K562 (cell line): ENCODE measurements around the gene ZNF385C. TPM values are rescaled to one million over a fixed set of nuclear protein-coding genes. Genes with fewer than 3 reads are reported as not detected.

Experiments
- ATAC-seq: fragments of 200-7000 bp; cut with Tn5 transposase; 3 replicates; pipeline ENCODE4 v1.9.1; 2020; ENCODE audit warnings: moderate library complexity
- BruUV-seq: library from RNA; stranded (reverse); fragments of 400-500 nt; replicated peaks from 2 replicates; lab custom pipeline; 2021; lab: Mats Ljungman, UMichigan
- CTCF ChIA-PET: fragments of 300-600 bp; formaldehyde crosslinking; extraction: SDS; loops from one replicate; lab custom pipeline; 2021; ENCODE audit warnings: low intra/inter-chr PET ratio; lab: Yijun Ruan, JAX
- POLR2A ChIA-PET: fragments of 300-600, 350-650 bp; sonication (Branson Sonifier 250); formaldehyde crosslinking; extraction: SDS; loops from one replicate; lab custom pipeline; 2021; ENCODE audit warnings: antibody characterized with exemption, inconsistent platforms; lab: Yijun Ruan, JAX
- DNase-seq, 4 experiments: peaks; one replicate each; pipeline versions ENCODE4 v3.0.0 to v3.0.0-alpha.2; 2011 to 2018; ENCODE audit warnings: low spot score in 3 of 4, mixed read lengths in 3 of 4; ENCODE audit errors: extremely low read depth in 1 of 4
- FAIRE-seq: peaks from 2 replicates; lab custom pipeline; 2011; peaks lifted over from hg19 to GRCh38; lab: Jason Lieb, UNC
- H2AFZ ChIP-seq: 2 replicates; pipeline ENCODE4 v1.6.0; 2011; ENCODE audit warnings: low read depth, low read length, control low read depth, inconsistent platforms
- H3K27ac ChIP-seq: fragments of 200-600 bp; 3 replicates; pipeline ENCODE4 v1.8.0; 2011; ENCODE audit warnings: low read depth, mild to moderate bottlenecking, control low read depth, inconsistent platforms, low read length, moderate library complexity, mixed read lengths; ENCODE audit errors: extremely low read depth
- H3K27me3 ChIP-seq, 2 experiments: fragments of 300-600 bp in 1 of 2; 2 replicates in 1 of 2; 3 replicates in 1 of 2; pipeline versions ENCODE4 v1.6.0 to v1.8.0; 2011; ENCODE audit warnings: inconsistent platforms in 2 of 2, low read length in 2 of 2, mild to moderate bottlenecking in 1 of 2, mixed read lengths in 1 of 2, moderate library complexity in 1 of 2; ENCODE audit not compliant: control insufficient read depth in 2 of 2, insufficient read depth in 2 of 2
- H3K36me3 ChIP-seq: fragments of 300-600 bp; 3 replicates; pipeline ENCODE4 v1.8.0; 2011; ENCODE audit warnings: mild to moderate bottlenecking, low read length, inconsistent platforms; ENCODE audit not compliant: control insufficient read depth, insufficient read depth
- H3K4me1 ChIP-seq, 2 experiments: fragments of 200-600 bp in 1 of 2; replicated peaks in 1 of 2; 2 replicates in 1 of 2; 3 replicates in 1 of 2; pipeline versions ENCODE4 v1.5.1 to v1.8.0; 2011; ENCODE audit warnings: inconsistent platforms in 2 of 2, low read length in 2 of 2, mild to moderate bottlenecking in 1 of 2, mixed read lengths in 1 of 2, moderate library complexity in 1 of 2; ENCODE audit not compliant: control insufficient read depth in 2 of 2, insufficient read depth in 2 of 2
- H3K4me2 ChIP-seq: 2 replicates; pipeline ENCODE4 v1.6.1; 2011; ENCODE audit warnings: low read length, control low read depth, inconsistent platforms, mixed read lengths; ENCODE audit not compliant: insufficient read depth
- H3K4me3 ChIP-seq: fragments of 200-600 bp; sonication (generic), shearing (Covaris generic); 2 replicates; pipeline ENCODE4 v1.5.1; 2016; ENCODE audit warnings: control low read depth, inconsistent platforms
- H3K79me2 ChIP-seq: fragments of 200-600 bp; 3 replicates; pipeline ENCODE4 v1.8.0; 2011; ENCODE audit warnings: low read length, inconsistent platforms; ENCODE audit not compliant: control insufficient read depth, insufficient read depth
- H3K9ac ChIP-seq, 2 experiments: 2 replicates each; pipeline versions ENCODE4 v1.6.0 to v1.6.1; 2011; ENCODE audit warnings: low read depth in 2 of 2, low read length in 2 of 2, control low read depth in 1 of 2, inconsistent platforms in 1 of 2, mild to moderate bottlenecking in 1 of 2, mixed read lengths in 1 of 2; ENCODE audit not compliant: insufficient read depth in 1 of 2
- H3K9me1 ChIP-seq: one replicate; pipeline ENCODE4 v1.6.0; 2011; ENCODE audit warnings: inconsistent platforms, mild to moderate bottlenecking, low read length, moderate library complexity; ENCODE audit not compliant: control insufficient read depth, insufficient read depth
- H3K9me3 ChIP-seq: replicated peaks from 2 replicates; pipeline ENCODE4 v1.5.1; 2011; ENCODE audit warnings: low read depth, low read length, inconsistent platforms; ENCODE audit not compliant: control insufficient read depth, insufficient read depth
- H4K20me1 ChIP-seq: replicated peaks from 2 replicates; pipeline ENCODE4 v1.6.1; 2011; ENCODE audit warnings: low read length, inconsistent platforms, mixed read lengths; ENCODE audit not compliant: control insufficient read depth, insufficient read depth
- ETV6 ChIP-seq, 3 experiments: fragments of 150-350 bp in 1 of 3; sonication (generic) in 1 of 3; formaldehyde crosslinking in 1 of 3; IDR thresholded peaks; 2 replicates each; pipeline versions ENCODE4 v1.6.1 to v1.8.0; 2014 to 2022; ENCODE audit warnings: borderline replicate concordance in 2 of 3, low read depth in 2 of 3, antibody characterized with exemption in 1 of 3, low read length in 1 of 3, mild to moderate bottlenecking in 1 of 3, missing genetic modification reagents in 1 of 3
- ILK ChIP-seq: fragments of 450-650 bp; IDR thresholded peaks from 2 replicates; pipeline ENCODE4 v1.6.1; 2016; ENCODE audit warnings: missing genetic modification characterization, low read depth, mild to moderate bottlenecking, missing compliant biosample characterization, moderate library complexity, borderline replicate concordance
- KAT2B ChIP-seq: IDR thresholded peaks from one replicate; pipeline ENCODE4 v1.6.1; 2012; ENCODE audit warnings: low read depth, mild to moderate bottlenecking, control low read depth, inconsistent platforms, low read length, moderate library complexity
- MECOM ChIP-seq: fragments of 250-450 bp; sonication (Bioruptor Pico); IDR thresholded peaks from 2 replicates; pipeline ENCODE4 v1.8.0; 2022; ENCODE audit warnings: inconsistent platforms
- NFRKB ChIP-seq: fragments of 450-650 bp; IDR thresholded peaks from 2 replicates; pipeline ENCODE4 v1.6.1; 2016; ENCODE audit warnings: low read depth
- SMAD1 ChIP-seq: fragments of 150-350 bp; IDR thresholded peaks from 2 replicates; pipeline ENCODE4 v1.6.1; 2014; ENCODE audit warnings: low read length, low read depth; ENCODE audit not compliant: partially characterized antibody
- TARDBP ChIP-seq: fragments of 450-650 bp; IDR thresholded peaks from 2 replicates; pipeline ENCODE4 v1.6.1; 2016
- ZBTB40 ChIP-seq, 2 experiments: fragments of 450-650 bp in 1 of 2; sonication (generic) in 1 of 2; formaldehyde crosslinking in 1 of 2; IDR thresholded peaks; 2 replicates each; pipeline versions ENCODE4 v1.7.1 to v1.9.0; 2016 to 2022; ENCODE audit warnings: inconsistent platforms in 1 of 2, mild to moderate bottlenecking in 1 of 2, missing genetic modification reagents in 1 of 2
- ZNF324 ChIP-seq: fragments of 250-450 bp; sonication (Bioruptor Pico); IDR thresholded peaks from 2 replicates; pipeline ENCODE4 v1.4.0; 2020; ENCODE audit warnings: mild to moderate bottlenecking
- WGBS: fragments of 100-300 bp; shearing (Covaris generic); methylation state at CpG from one replicate; pipeline ENCODE4 v1.1.6; 2016; ENCODE audit warnings: low coverage, mixed read lengths; ENCODE audit not compliant: insufficient coverage; ENCODE audit errors: missing lambda C conversion rate; 5-methylcytosine and 5-hydroxymethylcytosine counted together
- in situ Hi-C: fragments of 300-500 bp; cut with MboI; formaldehyde crosslinking; loops from 4 replicates; pipeline ENCODE4 v1.15.0; 2018; ENCODE audit warnings: inconsistent platforms, mixed read lengths
- intact Hi-C: fragments of 100-400 bp; cut with micrococcal nuclease; formaldehyde crosslinking; loops from 2 replicates; pipeline ENCODE4 v1.14.2; 2022
- polyA plus RNA-seq, 8 experiments: library from polyadenylated mRNA; depleted of rRNA in 4 of 8; stranded (reverse) in 5 of 8; unstranded in 3 of 8; fragments of >200 nt; fragmentation: Nextera tagmentation in 2 of 8; fragmentation: Illumina TruSeq in 1 of 8; extraction: Ambion mirVana in 2 of 8; extraction: Trizol in 1 of 8; gene quantifications; 2 replicates each; pipeline versions ENCODE4 v1.2.1 to v1.2.3, GENCODE V29; 2011 to 2014; ENCODE audit warnings: inconsistent platforms in 1 of 8, missing spikeins in 1 of 8
- total RNA-seq, 7 experiments: library from RNA; depleted of rRNA in 6 of 7; stranded (reverse); fragments of >200 nt in 6 of 7; fragmentation: Illumina TruSeq in 2 of 7; extraction: Trizol in 2 of 7; gene quantifications; 2 replicates each; pipeline versions ENCODE4 v1.2.1 to v1.2.3, GENCODE V29; 2011 to 2021; ENCODE audit warnings: low replicate concordance in 1 of 7

Gene ZNF385C
- total and polyA plus RNA-seq, 9 of the 15 experiments (the other 6 are each of a cell fraction or from before 2014, with no cell fraction given): 0.03 to 0.35 (median 0.18) TPM; not detected in 1

DNA sequence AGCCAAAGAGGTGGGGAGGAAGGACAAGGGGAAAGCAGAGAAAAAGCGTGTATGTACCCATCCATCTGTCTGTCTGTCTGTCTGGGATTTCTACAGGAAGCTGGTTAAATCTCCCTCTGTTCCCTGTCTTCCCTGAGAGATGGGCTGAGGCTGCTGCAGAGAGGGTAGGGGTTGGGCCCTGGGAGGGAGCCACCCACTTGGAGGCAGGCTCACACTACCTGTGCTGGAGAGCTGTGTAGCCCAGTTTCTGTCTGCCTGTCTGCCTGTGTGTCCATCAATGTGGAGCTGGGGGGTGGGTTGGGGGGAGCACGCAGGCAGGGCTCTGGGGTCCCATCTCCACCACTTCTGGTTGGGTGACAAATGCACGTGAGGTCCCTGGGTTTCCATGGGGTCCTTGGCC lies 29.3 kb downstream of the ZNF385C start:
- Histone ChIP-seq H3K79me2 (no peaks in the 10 kb centered on the region), H3K9ac (peak overlapping the region in 1 of 2 experiments; percentile 63; a peak in 1 of 4 replicates), H3K9me1 (no peaks in the 10 kb centered on the region), H3K27ac (no peak overlapping the region), H2AFZ (no peak overlapping the region), H3K4me3 (no peak overlapping the region), H3K4me1 (peaks cover 0 to 14% of the 10 kb centered on the region in 2 experiments; a peak in 3 of 5 replicates), H3K27me3 (peaks cover 8 to 33% of the 10 kb centered on the region in 2 experiments; a peak in 4 of 5 replicates), H3K4me2 (no peak overlapping the region), H3K36me3 (no peaks in the 10 kb centered on the region), H4K20me1 (no peaks in the 10 kb centered on the region), H3K9me3 (no peaks in the 10 kb centered on the region)
- POLR2A ChIA-PET: interaction anchor here (0.5 kb wide), 1 partner anchor 446 kb away, joined by 6 read pairs; no protein-coding TSS in a partner anchor
- CTCF ChIA-PET: interaction anchor here (1.3 to 3.8 kb wide), 2 partner anchors 33 to 48 kb away, joined by 6 to 33 read pairs; no protein-coding TSS in a partner anchor
- no peak for FAIRE-seq
- intact Hi-C loops: no loop called here
- BruUV-seq: no TSS peak
- in situ Hi-C loops: no loop called here
- peak; percentile 24; the same call in 1 of the 3 replicates for ATAC-seq
- WGBS: 21% methylated on average over 2 of the region's 3 CpGs
- DNase-seq: no peak
- no peak for TF ChIP-seq KAT2B
- no peak for TF ChIP-seq ZBTB40 (IDR thresholded peaks at IDR 0.05)
- TF ChIP-seq ZBTB40 (CRISPR knock-in tag; IDR thresholded peaks at IDR 0.05): no peak
- TF ChIP-seq SMAD1: no peak
- no peak for TF ChIP-seq NFRKB
- no peak for TF ChIP-seq TARDBP
- no peak for TF ChIP-seq ZNF324
- no peak for TF ChIP-seq MECOM
- no peak for TF ChIP-seq ETV6 (IDR thresholded peaks at IDR 0.05; ENCODE audit: borderline replicate concordance in 1 of 2, low read depth in 2 of 2, low read length in 1 of 2)
- TF ChIP-seq ETV6 (CRISPR knock-in tag; IDR thresholded peaks at IDR 0.05; ENCODE audit: borderline replicate concordance): no peak
- no peak for TF ChIP-seq ILK
